ENCODE results near the gene BTBD17. TPM values are rescaled to one million over a fixed set of nuclear protein-coding genes. Genes with fewer than 3 reads are reported as not detected.
A peak's percentile ranks its signal among the peaks of the same experiment; 100 is the strongest.

BTBD17 gene
- total RNA-seq, 1 experiment from 2014 or later: not detected

DNA sequence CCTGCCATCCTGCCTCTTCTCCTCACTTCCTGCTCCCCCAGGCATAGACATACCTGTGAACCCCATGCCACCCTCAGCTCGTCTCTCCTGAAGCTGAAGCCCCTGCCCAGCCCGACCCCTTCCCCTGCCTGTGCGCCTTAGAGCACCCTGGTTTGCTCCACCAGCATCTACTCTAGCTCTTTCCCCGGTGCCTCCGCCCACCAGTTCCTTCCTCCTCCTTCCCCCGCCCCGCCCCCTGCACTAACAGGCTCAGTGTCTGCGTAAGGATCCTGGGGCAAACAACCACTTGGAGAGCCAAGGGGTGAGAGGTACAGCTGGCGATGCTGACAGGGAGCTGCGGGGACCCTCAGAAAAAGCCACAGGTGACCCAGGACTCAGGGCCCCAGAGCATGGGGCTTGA lies 7.6 kb upstream of the BTBD17 start:
- TF ChIP-seq EZH2phosphoT487 (IDR thresholded peaks at IDR 0.05; ENCODE audit: borderline replicate concordance) (no peak), POLR2A (IDR thresholded peaks at IDR 0.05; ENCODE audit: borderline replicate concordance, extremely low read depth, insufficient read depth, insufficient read length) (no peak), YY1 (IDR thresholded peaks at IDR 0.05; ENCODE audit: extremely low read depth, insufficient replicate concordance, low read depth, low read length) (no peak), SRF (IDR thresholded peaks at IDR 0.05; ENCODE audit: low read depth) (no peak)
- Histone ChIP-seq H2AFZ (ENCODE audit: low read depth, low read length, poor library complexity, severe bottlenecking) (no peak overlapping the region), H3K4me2 (ENCODE audit: low read length) (no peak overlapping the region), H3K9me2 (ENCODE audit: insufficient read depth) (no peaks in the 10 kb centered on the region), H3K79me2 (ENCODE audit: insufficient read depth, low read length) (no peaks in the 10 kb centered on the region), H3K27me3 (ENCODE audit: insufficient read depth, low read length) (no peaks in the 10 kb centered on the region), H3K4me3 (replicated peaks in 1 of 2; ENCODE audit: low read depth in 1 of 2, low read length in 2 of 2) (no peak overlapping the region), H3K36me3 (ENCODE audit: control insufficient read depth in 1 of 2, insufficient read depth in 2 of 2, low read length in 2 of 2) (no peaks in the 10 kb centered on the region), H3K9ac (ENCODE audit: low read length) (no peak overlapping the region), H3K9me3 (ENCODE audit: control insufficient read depth in 1 of 2, insufficient read depth in 1 of 2, low read depth in 1 of 2, low read length in 2 of 2) (no peaks in the 10 kb centered on the region), H3K4me1 (ENCODE audit: control insufficient read depth in 1 of 2, insufficient read depth in 2 of 2, low read length in 2 of 2) (peaks cover 2 to 13% of the 10 kb centered on the region in 2 experiments; a peak in 2 of 4 replicates), H4K20me1 (ENCODE audit: insufficient read depth) (no peaks in the 10 kb centered on the region), H3K27ac (ENCODE audit: low read depth, low read length) (no peak overlapping the region)
- ChIA-PET CTCF (interaction anchor here (1.7 to 4.8 kb wide), 12 partner anchors 8 to 235 kb away, joined by 5 to 91 read pairs (median 14); partner anchors contain the start of genes BTBD17 and CD300LB), RAD21 (ENCODE audit: low non-redundant PET in 1 of 2, low total read pairs in 2 of 2, uncharacterized antibody in 2 of 2, unreplicated experiment in 2 of 2) (interaction anchor here (0.9 to 2.1 kb wide), 3 partner anchors 10 to 87 kb away, joined by 3 to 13 read pairs (median 4); no protein-coding TSS in a partner anchor), POLR2A (interaction anchor here (1.2 to 2.1 kb wide), 2 partner anchors 12 to 88 kb away, joined by 3 to 7 read pairs; no protein-coding TSS in a partner anchor)
- DNase-seq (ENCODE audit: low read depth, low spot score): no peak
- no TSS peak for BruUV-seq (replicated peaks)
- intact Hi-C loops (cut with micrococcal nuclease): loop anchor here (2.0 kb wide), 2 partner anchors 164 to 234 kb away; no protein-coding TSS in a partner anchor
- ATAC-seq: peak; percentile 37; the same call in 1 of the 2 replicates

DNA sequence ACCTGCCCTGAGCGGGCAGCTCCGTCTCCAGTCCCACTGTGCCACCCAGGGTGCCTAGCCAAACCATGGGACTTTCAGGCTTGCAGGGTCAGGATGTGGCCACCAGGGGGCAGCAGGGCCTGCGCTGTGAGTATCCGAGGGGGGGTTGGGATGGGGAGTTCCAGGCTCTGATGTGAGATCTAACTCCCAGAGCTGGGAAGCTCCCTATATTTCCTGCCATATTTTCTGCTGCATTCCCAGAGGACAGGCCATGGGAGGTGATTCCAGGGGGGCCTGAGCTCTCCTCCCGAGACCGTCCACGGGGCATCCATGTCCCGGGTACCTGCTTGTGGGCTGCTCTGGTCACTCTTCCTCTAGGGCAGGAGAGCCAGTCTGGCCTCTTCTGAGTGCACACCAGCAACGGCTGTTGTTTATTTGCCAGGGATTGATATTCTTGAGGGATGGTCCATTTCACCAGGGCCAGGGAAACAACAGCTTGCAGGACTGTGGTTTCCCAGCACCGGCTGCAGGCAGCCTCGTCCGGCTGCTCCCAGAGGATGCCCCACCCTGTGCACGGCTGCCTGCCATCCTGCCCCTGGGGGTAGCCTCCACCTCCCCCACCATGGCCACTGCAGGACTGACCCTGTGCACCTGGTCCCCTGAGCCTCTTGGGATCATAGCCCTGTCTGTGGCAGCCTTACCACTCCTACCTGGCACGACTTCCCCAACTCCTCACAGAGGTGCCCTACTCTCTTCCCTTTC lies 6.8 kb upstream of the BTBD17 start:
- Histone ChIP-seq H3K27me3 (ENCODE audit: insufficient read depth, low read length) (no peaks in the 10 kb centered on the region), H3K36me3 (ENCODE audit: control insufficient read depth in 1 of 2, insufficient read depth in 2 of 2, low read length in 2 of 2) (no peaks in the 10 kb centered on the region), H3K9me2 (ENCODE audit: insufficient read depth) (no peaks in the 10 kb centered on the region), H3K9ac (ENCODE audit: low read length) (no peak overlapping the region), H3K4me2 (ENCODE audit: low read length) (peak overlapping the region; percentile 21; the same call in 1 of the 2 replicates), H2AFZ (ENCODE audit: low read depth, low read length, poor library complexity, severe bottlenecking) (peak overlapping the region; percentile 68), H4K20me1 (ENCODE audit: insufficient read depth) (no peaks in the 10 kb centered on the region), H3K4me3 (replicated peaks in 1 of 2; ENCODE audit: low read depth in 1 of 2, low read length in 2 of 2) (no peak overlapping the region), H3K9me3 (ENCODE audit: control insufficient read depth in 1 of 2, insufficient read depth in 1 of 2, low read depth in 1 of 2, low read length in 2 of 2) (no peaks in the 10 kb centered on the region), H3K27ac (ENCODE audit: low read depth, low read length) (no peak overlapping the region), H3K4me1 (ENCODE audit: control insufficient read depth in 1 of 2, insufficient read depth in 2 of 2, low read length in 2 of 2) (peaks cover 2 to 13% of the 10 kb centered on the region in 2 experiments; a peak in 2 of 4 replicates), H3K79me2 (ENCODE audit: insufficient read depth, low read length) (no peaks in the 10 kb centered on the region)
- BruUV-seq (replicated peaks): no TSS peak
- POLR2A ChIA-PET: interaction anchor here (0.7 to 2.1 kb wide), 5 partner anchors 11 to 164 kb away, joined by 3 to 7 read pairs (median 5); no protein-coding TSS in a partner anchor
- RAD21 ChIA-PET (ENCODE audit: low non-redundant PET in 1 of 2, low total read pairs in 2 of 2, uncharacterized antibody in 2 of 2, unreplicated experiment in 2 of 2): interaction anchor here (0.6 to 2.1 kb wide), 13 partner anchors 11 to 368 kb away, joined by 3 to 13 read pairs (median 4); partner anchors contain the start of gene RAB37 (in 1 of the 2)
- CTCF ChIA-PET: interaction anchor here (0.6 to 4.8 kb wide), 54 partner anchors 9 to 505 kb away, joined by 3 to 91 read pairs (median 5); partner anchors contain the start of gene CD300LB
- intact Hi-C loops (cut with micrococcal nuclease): loop anchor here (1.0 to 2.0 kb wide), 5 partner anchors 89 to 234 kb away; no protein-coding TSS in a partner anchor
- DNase-seq (ENCODE audit: low read depth, low spot score): peak; percentile 67
- peak; percentile 95 for ATAC-seq
- TF ChIP-seq TCF7L2 (IDR thresholded peaks at IDR 0.05; ENCODE audit: borderline replicate concordance, extremely low read depth, insufficient read depth, insufficient read length) (no peak), RAD21 (IDR thresholded peaks at IDR 0.05; ENCODE audit: low read depth) (peak; percentile 94)
- TF ChIP-seq, protein P1, sequence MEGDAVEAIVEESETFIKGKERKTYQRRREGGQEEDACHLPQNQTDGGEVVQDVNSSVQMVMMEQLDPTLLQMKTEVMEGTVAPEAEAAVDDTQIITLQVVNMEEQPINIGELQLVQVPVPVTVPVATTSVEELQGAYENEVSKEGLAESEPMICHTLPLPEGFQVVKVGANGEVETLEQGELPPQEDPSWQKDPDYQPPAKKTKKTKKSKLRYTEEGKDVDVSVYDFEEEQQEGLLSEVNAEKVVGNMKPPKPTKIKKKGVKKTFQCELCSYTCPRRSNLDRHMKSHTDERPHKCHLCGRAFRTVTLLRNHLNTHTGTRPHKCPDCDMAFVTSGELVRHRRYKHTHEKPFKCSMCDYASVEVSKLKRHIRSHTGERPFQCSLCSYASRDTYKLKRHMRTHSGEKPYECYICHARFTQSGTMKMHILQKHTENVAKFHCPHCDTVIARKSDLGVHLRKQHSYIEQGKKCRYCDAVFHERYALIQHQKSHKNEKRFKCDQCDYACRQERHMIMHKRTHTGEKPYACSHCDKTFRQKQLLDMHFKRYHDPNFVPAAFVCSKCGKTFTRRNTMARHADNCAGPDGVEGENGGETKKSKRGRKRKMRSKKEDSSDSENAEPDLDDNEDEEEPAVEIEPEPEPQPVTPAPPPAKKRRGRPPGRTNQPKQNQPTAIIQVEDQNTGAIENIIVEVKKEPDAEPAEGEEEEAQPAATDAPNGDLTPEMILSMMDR (IDR thresholded peaks at IDR 0.05 in 2 of 3, conservative IDR thresholded peaks at IDR 0.05 in 1 of 3; ENCODE audit: borderline replicate concordance in 1 of 3, insufficient read depth in 1 of 3, low read depth in 2 of 3, low read length in 2 of 3): peak; percentile 96 to 100 (median 99)

Data from HCT116 (cell line).